Midbrain (tissue), 1 donor: ENCODE results near the gene PLAGL2.
"Not testable (repeated sequence)": the region's sequence is repeated elsewhere in the genome, so short reads cannot be mapped to it uniquely, and the experiment has no call there.

ENCODE experiments used
- DNase-seq: peaks from one replicate; lab custom pipeline; 2025; lab: John Stamatoyannopoulos, UW

The PLAGL2 gene

GRCh38 chr20:32207626-32208498 lies at the start of gene PLAGL2, which contains the start of gene POFUT1:
Gene PLAGL2 (minus strand): TSS chr20:32207743. CDS start chr20:32202178, 5,565 bp downstream.
Gene POFUT1 (plus strand): TSS chr20:32207880. CDS start chr20:32207942, 62 bp downstream.
- DNase-seq: peak; percentile 87

GRCh38 chr20:32252189-32252588 lies 44.6 kb upstream of the PLAGL2 start:
- no peak for DNase-seq

GRCh38 chr20:32251470-32251869 lies 43.9 kb upstream of the PLAGL2 start:
- DNase-seq: no peak

GRCh38 chr20:32249030-32249738 lies 41.6 kb upstream of the PLAGL2 start:
- DNase-seq: no peak

- no peak for DNase-seq
These were observed 40.5 kb upstream of the PLAGL2 start for GRCh38 chr20:32248043-32248442.

GRCh38 chr20:32246208-32246607 lies 38.7 kb upstream of the PLAGL2 start:
- DNase-seq: not testable (repeated sequence)

- DNase-seq: no peak
These were observed 37.4 kb upstream of the PLAGL2 start for GRCh38 chr20:32244959-32245358.

- no peak for DNase-seq
These were observed 36.7 kb upstream of the PLAGL2 start for GRCh38 chr20:32244150-32244823.

GRCh38 chr20:32241807-32242206 lies 34.3 kb upstream of the PLAGL2 start:
- no peak for DNase-seq

GRCh38 chr20:32240205-32240604 lies 32.7 kb upstream of the PLAGL2 start:
- no peak for DNase-seq

- DNase-seq: no peak
These were observed 31.2 kb upstream of the PLAGL2 start for GRCh38 chr20:32238483-32239425.

- no peak for DNase-seq
These were observed 29.9 kb upstream of the PLAGL2 start for GRCh38 chr20:32237419-32237818.

- no peak for DNase-seq
These were observed 29.3 kb upstream of the PLAGL2 start for GRCh38 chr20:32236819-32237218.

- DNase-seq: no peak
These were observed 28.5 kb upstream of the PLAGL2 start for GRCh38 chr20:32236048-32236533.

- DNase-seq: no peak
These were observed 27.9 kb upstream of the PLAGL2 start for GRCh38 chr20:32235331-32236047.

- DNase-seq: no peak
These were observed 26.7 kb upstream of the PLAGL2 start for GRCh38 chr20:32234135-32234808.

- DNase-seq: no peak
These were observed 25.7 kb upstream of the PLAGL2 start for GRCh38 chr20:32233286-32233685.

- DNase-seq: no peak
These were observed 24.9 kb upstream of the PLAGL2 start for GRCh38 chr20:32232326-32232886.

GRCh38 chr20:32231847-32232246 lies 24.3 kb upstream of the PLAGL2 start:
- DNase-seq: peak; percentile 7

- no peak for DNase-seq
These were observed 23.7 kb upstream of the PLAGL2 start for GRCh38 chr20:32231245-32231644.
